ENCODE results near the gene TRPC1.
A peak's percentile ranks its signal among the peaks of the same experiment; 100 is the strongest.
"Not testable (repeated sequence)": the region's sequence is repeated elsewhere in the genome, so short reads cannot be mapped to it uniquely, and the experiment has no call there.

TRPC1 gene

GRCh38 chr3:142723968-142724681, at the start of gene TRPC1:
TRPC1 (plus strand) TSS chr3:142724034; CDS start chr3:142724560, 526 bp downstream.
- peak; percentile 75 for DNase-seq

DNA sequence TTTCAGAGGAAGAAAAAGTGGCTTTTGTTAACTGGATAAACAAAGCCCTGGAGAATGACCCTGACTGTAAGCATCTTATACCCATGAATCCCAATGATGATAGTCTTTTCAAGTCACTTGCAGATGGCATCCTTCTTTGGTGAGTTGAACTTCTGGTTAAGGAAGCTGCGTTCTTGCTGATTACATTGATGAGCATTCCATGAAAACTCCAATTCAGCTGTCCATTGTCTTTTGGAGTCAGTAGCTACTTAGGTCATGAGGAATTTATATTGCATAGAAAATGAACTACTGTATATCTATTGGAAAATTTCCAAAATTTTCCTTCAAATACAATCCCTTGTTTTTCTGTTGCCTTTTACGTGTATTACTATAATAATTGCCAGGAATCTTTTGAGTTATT, 47.7 kb upstream of the TRPC1 start:
- no peak for DNase-seq

- DNase-seq, result no peak
Measured at GRCh38 chr3:142680710-142681109, 43.1 kb upstream of the TRPC1 start.

DNA sequence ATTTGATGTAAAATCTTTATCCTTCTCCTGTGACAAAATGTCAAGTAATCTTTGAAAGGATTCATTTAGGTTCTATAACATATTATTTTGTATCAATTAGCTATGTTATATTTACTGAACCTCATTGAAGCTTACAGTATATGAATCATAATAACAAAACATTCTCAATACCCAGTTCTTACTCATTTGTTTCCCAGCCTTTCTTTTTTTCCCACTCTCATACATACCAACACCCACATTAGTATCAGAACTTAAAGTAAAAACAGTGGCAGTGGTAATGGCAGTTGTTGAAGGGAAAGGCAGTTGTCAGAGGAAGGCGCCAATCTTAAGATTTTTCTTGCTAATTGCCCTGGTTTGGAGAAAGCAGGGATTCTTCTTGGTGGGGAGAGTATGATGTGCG, 33.2 kb upstream of the TRPC1 start:
- no peak for DNase-seq

DNA sequence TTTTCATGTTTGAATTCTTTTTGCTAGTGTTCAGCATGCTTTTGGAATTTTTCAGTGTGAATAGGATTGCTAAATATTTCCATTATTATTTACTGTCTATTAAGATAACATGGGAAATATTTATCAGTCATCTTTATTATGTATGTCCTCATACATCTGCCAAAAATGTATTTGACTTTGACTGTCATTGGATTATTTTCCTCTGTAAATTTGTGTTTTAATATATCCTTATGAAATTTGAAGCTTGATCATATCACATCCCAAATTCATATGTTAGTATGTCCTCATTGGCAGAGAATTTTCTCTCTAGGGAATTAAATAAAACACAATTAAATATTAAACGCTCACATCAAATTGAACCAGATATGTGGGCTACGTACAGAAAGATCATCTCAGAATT, 32.3 kb upstream of the TRPC1 start:
- no peak for DNase-seq

DNA sequence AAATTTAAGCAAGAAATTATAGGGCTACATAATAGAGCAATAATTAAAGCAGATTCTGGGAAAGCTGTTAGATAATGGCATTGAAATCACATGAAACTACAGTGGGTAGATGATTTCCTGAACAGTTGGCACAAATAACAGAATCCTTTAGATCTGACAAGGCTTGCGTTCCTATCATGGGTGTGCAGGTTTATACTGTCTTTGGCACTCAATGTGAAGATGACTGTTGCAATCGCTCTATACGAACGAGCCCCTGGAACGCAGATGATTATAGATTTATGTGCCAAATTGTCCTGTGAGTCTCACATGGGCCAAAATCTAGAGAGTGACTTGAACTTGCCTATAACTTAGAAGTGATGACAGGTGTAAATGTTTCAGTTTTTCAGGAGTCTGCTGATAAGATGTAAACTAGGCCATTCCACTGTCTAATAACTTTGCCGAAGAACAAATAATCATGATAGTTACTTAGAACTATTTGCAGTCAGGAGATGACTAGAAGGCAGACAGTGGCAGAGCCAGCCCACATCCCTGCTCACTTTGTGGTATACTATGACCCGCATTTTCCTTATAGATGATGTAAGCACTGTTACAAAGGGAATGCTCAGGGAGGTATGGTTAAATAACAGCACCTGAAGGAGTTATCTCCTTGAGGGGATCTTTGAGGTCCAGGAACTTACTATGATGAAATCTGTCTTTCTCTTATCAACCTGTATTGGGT, 30.5 kb upstream of the TRPC1 start:
- DNase-seq, result no peak

DNA sequence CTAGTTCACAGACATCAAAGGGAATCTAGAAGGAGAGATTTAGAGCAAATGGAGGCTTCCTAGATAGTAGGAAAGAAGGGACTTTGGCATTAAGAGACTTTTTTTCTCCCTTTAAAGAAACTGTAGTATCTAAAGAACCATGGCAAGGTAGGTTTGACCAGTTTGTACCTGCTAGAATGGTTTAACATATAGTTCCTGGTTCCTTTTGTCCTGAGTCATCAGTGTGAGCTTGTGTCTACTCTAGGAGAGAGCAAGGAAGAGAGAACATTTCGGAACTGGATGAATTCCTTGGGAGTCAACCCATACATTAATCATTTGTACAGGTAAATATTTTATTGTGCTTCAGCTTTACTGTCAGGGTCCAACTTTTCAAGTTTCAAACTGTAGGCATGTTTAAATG, 29.6 kb upstream of the TRPC1 start:
- no peak for DNase-seq

- no peak for DNase-seq
Measured at GRCh38 chr3:142705198-142705597, 18.6 kb upstream of the TRPC1 start.

DNA sequence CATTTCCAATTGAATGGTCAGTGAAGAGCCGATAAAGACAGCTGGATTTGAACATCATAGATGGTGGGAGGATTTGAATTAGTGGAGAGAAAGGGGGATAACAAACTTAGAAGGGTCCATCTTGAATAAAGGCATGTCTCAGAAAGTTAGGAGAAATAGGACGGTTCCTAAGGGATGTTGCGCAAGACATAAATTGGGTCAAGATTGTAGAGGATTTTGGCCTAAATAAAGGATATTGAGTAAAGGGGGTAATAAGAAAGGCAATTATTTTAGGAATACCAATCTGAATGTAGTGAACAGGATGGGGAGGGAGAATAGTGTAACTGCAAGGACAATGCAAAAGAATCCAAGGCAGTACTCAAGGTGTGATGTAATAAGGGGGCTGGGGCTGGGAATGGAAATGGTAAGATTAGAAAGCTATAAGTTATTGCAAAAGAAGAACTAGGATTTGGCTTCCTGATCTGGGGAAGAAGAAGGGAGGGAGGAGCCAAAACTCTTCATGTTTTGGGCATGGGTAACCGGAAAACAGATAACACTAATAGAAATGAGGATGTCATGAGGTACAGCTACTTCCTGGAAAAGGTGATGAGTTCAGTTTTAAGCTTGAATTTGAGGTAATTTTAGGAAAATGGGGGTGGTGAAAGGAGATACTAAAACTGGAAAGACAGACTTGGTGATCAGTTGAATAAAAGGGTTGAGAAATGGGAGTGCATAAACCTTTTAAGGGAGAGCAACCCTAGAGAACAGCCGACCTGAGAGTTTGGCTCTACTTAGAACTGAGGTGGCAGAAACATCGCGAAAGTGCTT, 17.3 kb upstream of the TRPC1 start:
- DNase-seq, result no peak

- no peak for DNase-seq
Measured at GRCh38 chr3:142709207-142709606, 14.6 kb upstream of the TRPC1 start.

DNA sequence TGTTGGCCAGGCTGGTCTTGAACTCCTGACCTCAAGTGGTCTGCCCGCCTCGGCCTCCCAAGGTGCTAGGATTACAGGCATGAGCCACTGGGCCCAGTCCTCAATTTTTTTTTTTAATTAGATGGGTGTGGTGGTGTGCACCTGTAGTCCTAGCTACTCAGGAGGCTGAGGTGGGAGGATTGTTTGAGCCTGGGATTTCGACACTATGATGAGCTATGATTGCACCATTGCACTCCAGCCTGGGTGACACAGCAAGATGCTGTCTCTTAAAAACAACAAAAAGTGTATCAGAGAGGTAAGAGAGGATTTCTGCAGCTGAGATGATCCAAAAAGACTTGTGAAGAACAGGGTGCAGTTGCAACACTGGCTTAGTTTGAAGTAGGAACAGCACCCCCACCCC, 9.0 kb upstream of the TRPC1 start:
- DNase-seq, result not testable (repeated sequence)

GRCh38 chr3:142716102-142716501, 7.7 kb upstream of the TRPC1 start:
- DNase-seq, result no peak

DNA sequence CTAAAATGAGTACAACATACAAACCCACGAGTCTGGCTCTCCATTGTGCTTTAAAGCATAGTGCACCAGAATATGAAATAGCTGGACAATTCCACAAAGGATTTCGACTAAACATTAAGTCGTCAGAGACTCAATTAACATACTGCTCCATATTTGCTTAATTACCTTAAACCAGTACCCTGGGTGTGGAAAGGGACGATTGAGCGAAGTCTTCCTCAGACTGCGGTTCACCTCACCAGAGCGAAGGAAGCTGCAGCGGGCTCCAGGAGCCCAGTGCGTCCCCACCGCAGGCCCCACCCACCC, 218 bp upstream of the TRPC1 start:
- no peak for DNase-seq

- DNase-seq, result peak; percentile 24
Measured at GRCh38 chr3:142724682-142725356, 985 bp downstream of the TRPC1 start.

DNA sequence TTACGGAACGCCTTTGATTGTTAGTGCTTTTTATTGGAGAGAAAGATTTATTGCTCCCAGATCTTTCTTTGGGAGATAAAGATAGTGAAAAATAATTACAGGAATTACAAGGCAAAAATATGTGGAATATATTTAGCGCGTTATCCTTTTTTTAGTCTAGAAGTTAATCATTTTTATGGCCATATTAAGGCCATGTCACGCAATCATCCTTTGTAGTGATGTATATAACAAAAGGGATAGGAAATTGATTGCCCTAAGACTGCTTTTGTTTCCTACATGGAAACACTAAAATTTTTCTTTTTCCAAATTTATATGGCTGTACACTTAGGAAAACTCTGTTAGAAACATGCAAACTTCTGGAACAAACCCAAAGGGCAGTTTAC, 1.5 kb downstream of the TRPC1 start:
- no peak for DNase-seq

GRCh38 chr3:142726017-142726416, 2.2 kb downstream of the TRPC1 start:
- no peak for DNase-seq

GRCh38 chr3:142732066-142732465, 8.2 kb downstream of the TRPC1 start:
- no peak for DNase-seq

GRCh38 chr3:142734834-142735233, 11.0 kb downstream of the TRPC1 start:
- DNase-seq, result no peak

DNA sequence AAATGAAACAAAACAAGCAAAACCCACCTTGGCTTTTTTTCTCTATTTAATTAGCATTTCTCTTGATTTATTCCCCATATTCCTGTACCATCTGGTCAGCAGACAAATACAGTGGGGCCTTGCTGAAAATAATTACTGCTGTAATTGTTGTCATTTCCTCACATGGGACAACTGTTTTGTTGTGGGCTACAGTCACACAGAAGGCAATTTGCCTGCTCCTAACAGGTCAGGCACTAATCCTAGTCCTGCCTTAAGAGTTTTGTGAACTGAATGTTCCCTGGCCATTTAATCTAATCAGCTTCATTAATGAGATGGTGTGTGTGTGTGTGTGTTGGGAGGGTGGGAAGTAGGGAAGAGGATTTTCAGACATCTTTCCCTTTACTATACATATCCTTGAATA, 11.6 kb downstream of the TRPC1 start:
- DNase-seq, result no peak

- no peak for DNase-seq
Measured at GRCh38 chr3:142738396-142738795, 14.6 kb downstream of the TRPC1 start.

- no peak for DNase-seq
Measured at GRCh38 chr3:142746646-142747045, 22.8 kb downstream of the TRPC1 start.

DNA sequence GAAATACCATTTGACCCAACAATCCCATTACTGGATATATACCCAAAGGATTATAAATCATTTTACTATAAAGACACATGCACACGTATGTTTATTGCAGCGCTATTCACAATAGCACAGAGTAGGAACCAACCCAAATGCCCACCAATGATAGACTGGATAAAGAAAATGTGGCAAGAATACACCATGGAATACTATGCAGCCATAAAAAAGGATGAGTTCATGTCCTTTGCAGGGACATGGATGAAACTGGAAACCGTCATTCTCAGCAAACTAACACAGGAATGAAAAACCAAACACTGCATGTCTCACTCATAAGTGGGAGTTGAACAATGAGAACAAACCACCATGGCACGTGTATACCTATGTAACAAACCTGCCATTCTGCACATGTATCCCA, 26.7 kb downstream of the TRPC1 start:
- not testable (repeated sequence) for DNase-seq

DNA sequence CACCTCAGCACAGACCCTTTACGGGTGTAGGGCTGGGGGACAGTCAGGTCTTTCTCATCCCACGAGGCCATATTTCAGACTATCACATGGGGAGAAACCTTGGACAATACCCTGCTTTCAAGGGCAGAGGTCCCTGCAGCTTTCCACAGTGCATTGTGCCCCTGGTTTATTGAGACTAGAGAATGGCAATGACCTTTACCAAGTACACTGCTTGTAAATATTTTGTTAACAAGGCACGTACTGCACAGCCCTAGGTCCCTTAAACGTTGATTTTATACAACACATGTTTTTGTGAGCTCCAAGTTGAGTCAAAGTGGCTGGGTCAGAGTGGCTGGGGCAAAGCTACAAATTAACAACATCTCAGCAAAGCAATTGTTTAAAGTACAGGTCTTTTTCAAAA, 28.8 kb downstream of the TRPC1 start:
- DNase-seq, result not testable (repeated sequence)

All from activated naive CD4-positive, alpha-beta T cell treated with anti-CD3 and anti-CD28 coated beads, Interleukin-2, amount 50 U/mL, for 16 hours (primary cell).